Loucy (cell line): ENCODE results near the gene KCTD11.
"Not testable (repeated sequence)": the region's sequence is repeated elsewhere in the genome, so short reads cannot be mapped to it uniquely, and the experiment has no call there.

Experiments used
- H2AFZ ChIP-seq: fragments of 200-600 bp; sonication (generic); 2 replicates; pipeline ENCODE4 v1.6.0; 2016; ENCODE audit warnings: antibody characterized with exemption, mild to moderate bottlenecking, low read length, moderate library complexity
- H3F3A ChIP-seq: fragments of 200-600 bp; 2 replicates; pipeline ENCODE4 v1.6.0; 2016; ENCODE audit warnings: antibody characterized with exemption, low read depth, mild to moderate bottlenecking
- H3K27me3 ChIP-seq: fragments of 200-600 bp; sonication (generic); 2 replicates; pipeline ENCODE4 v1.6.1; 2014; ENCODE audit warnings: low read length, mild to moderate bottlenecking; ENCODE audit not compliant: insufficient read depth, poor library complexity, severe bottlenecking
- H3K36me3 ChIP-seq: fragments of 200-600 bp; sonication (generic); 2 replicates; pipeline ENCODE4 v1.6.1; 2016; ENCODE audit warnings: low read length; ENCODE audit not compliant: insufficient read depth
- H3K4me1 ChIP-seq: fragments of 200-600 bp; sonication (generic); 2 replicates; pipeline ENCODE4 v1.5.1; 2014; ENCODE audit warnings: low read length, mild to moderate bottlenecking; ENCODE audit not compliant: insufficient read depth, poor library complexity, severe bottlenecking
- H3K4me2 ChIP-seq: fragments of 200-600 bp; sonication (generic); 2 replicates; pipeline ENCODE4 v1.6.0; 2014; ENCODE audit warnings: antibody characterized with exemption, low read length, low read depth, mild to moderate bottlenecking; ENCODE audit not compliant: poor library complexity, severe bottlenecking
- H3K4me3 ChIP-seq: fragments of 200-600 bp; sonication (generic); 2 replicates; pipeline ENCODE4 v1.5.1; 2014; ENCODE audit warnings: low read length, mild to moderate bottlenecking, mixed read lengths; ENCODE audit not compliant: poor library complexity, severe bottlenecking
- H3K79me2 ChIP-seq: fragments of 200-600 bp; sonication (generic); 2 replicates; pipeline ENCODE4 v1.6.1; 2014; ENCODE audit warnings: low read length; ENCODE audit not compliant: insufficient read depth
- H3K9ac ChIP-seq: fragments of 200-600 bp; sonication (generic); 2 replicates; pipeline ENCODE4 v1.6.0; 2014; ENCODE audit warnings: mild to moderate bottlenecking, low read depth, low read length, moderate library complexity; ENCODE audit not compliant: poor library complexity, severe bottlenecking
- H3K9me2 ChIP-seq: fragments of 200-600 bp; sonication (generic); replicated peaks from 2 replicates; pipeline ENCODE4 v1.6.1; 2016; ENCODE audit warnings: low read depth, low read length, mixed read lengths
- H3K9me3 ChIP-seq: fragments of 200-600 bp; sonication (generic); 2 replicates; pipeline ENCODE4 v1.6.1; 2014; ENCODE audit warnings: mild to moderate bottlenecking, antibody characterized with exemption, low read length, low read depth; ENCODE audit not compliant: insufficient read depth
- H4K20me1 ChIP-seq: fragments of 200-600 bp; sonication (generic); 2 replicates; pipeline ENCODE4 v1.6.0; 2014; ENCODE audit warnings: antibody characterized with exemption, low read length, mild to moderate bottlenecking; ENCODE audit not compliant: insufficient read depth, poor library complexity, severe bottlenecking
- CTCF ChIP-seq: fragments of 200-600 bp; sonication (generic); conservative IDR thresholded peaks from 2 replicates; pipeline ENCODE4 v1.5.1; 2014; ENCODE audit warnings: mild to moderate bottlenecking, antibody characterized with exemption, low read length
- EZH2phosphoT487 ChIP-seq: fragments of 200-600 bp; IDR thresholded peaks from 2 replicates; pipeline ENCODE4 v1.6.1; 2018; ENCODE audit warnings: antibody characterized with exemption, mild to moderate bottlenecking, moderate library complexity, borderline replicate concordance

KCTD11 gene

GRCh38 chr17:7332111-7332510, 19.9 kb upstream of the KCTD11 start:
- no peaks in the 10 kb centered on the region for H3K9me2 ChIP-seq
- peaks cover 6% of the 10 kb centered on the region for H4K20me1 ChIP-seq
- TF ChIP-seq CTCF: no peak
- no peak for TF ChIP-seq EZH2phosphoT487
- H3K4me3 ChIP-seq: no peak overlapping the region
- peak overlapping the region; percentile 30 for H3K9ac ChIP-seq
- H3F3A ChIP-seq: 0 out of 2 replicates have a peak, but pooled peaks cover 2% of the 10 kb centered on the region
- H3K27me3 ChIP-seq: no peaks in the 10 kb centered on the region
- H3K79me2 ChIP-seq: peaks cover 39% of the 10 kb centered on the region
- peaks cover 43% of the 10 kb centered on the region for H3K4me1 ChIP-seq
- no peak overlapping the region for H2AFZ ChIP-seq
- no peak overlapping the region for H3K4me2 ChIP-seq
- H3K9me3 ChIP-seq: no peaks in the 10 kb centered on the region
- no peaks in the 10 kb centered on the region for H3K36me3 ChIP-seq

GRCh38 chr17:7332600-7333069, 19.3 kb upstream of the KCTD11 start:
- H3K4me2 ChIP-seq, H3K9me2 ChIP-seq, H3F3A ChIP-seq, H3K27me3 ChIP-seq, H3K9ac ChIP-seq, H3K9me3 ChIP-seq, H2AFZ ChIP-seq, H3K4me3 ChIP-seq, H3K36me3 ChIP-seq: not testable (repeated sequence)
- Histone ChIP-seq H4K20me1 (peaks cover 10% of the 10 kb centered on the region), H3K79me2 (peaks cover 39% of the 10 kb centered on the region), H3K4me1 (peaks cover 45% of the 10 kb centered on the region)

GRCh38 chr17:7334938-7335538, 16.9 kb upstream of the KCTD11 start:
- Histone ChIP-seq H3K4me2 (peak overlapping the region; percentile 88), H3K79me2 (peaks cover 50% of the 10 kb centered on the region), H3K9me2 (no peaks in the 10 kb centered on the region), H3F3A (0 out of 2 replicates have a peak, but pooled peaks cover 2% of the 10 kb centered on the region), H3K9me3 (no peaks in the 10 kb centered on the region), H4K20me1 (peaks cover 27% of the 10 kb centered on the region), H3K4me3 (no peak overlapping the region), H3K27me3 (no peaks in the 10 kb centered on the region), H3K9ac (peak overlapping the region; percentile 99), H2AFZ (no peak overlapping the region), H3K36me3 (no peaks in the 10 kb centered on the region), H3K4me1 (peaks cover 54% of the 10 kb centered on the region)
- TF ChIP-seq CTCF: no peak
- TF ChIP-seq EZH2phosphoT487: no peak

- Histone ChIP-seq H3K9ac (peak overlapping the region; percentile 99), H3K4me2 (peak overlapping the region; percentile 88), H3K4me3 (peak overlapping the region; percentile 99), H3K4me1 (peaks cover 52% of the 10 kb centered on the region), H3K79me2 (peaks cover 55% of the 10 kb centered on the region), H4K20me1 (peaks cover 33% of the 10 kb centered on the region)
- H3K27me3 ChIP-seq, H3F3A ChIP-seq, H3K36me3 ChIP-seq, H3K9me2 ChIP-seq, H3K9me3 ChIP-seq, H2AFZ ChIP-seq: not testable (repeated sequence)
Measured at GRCh38 chr17:7335765-7336164, 16.2 kb upstream of the KCTD11 start.
